Measurements from ENCODE around the gene ABLIM2. TPM values are rescaled to one million over a fixed set of nuclear protein-coding genes. Genes with fewer than 3 reads are reported as not detected.
A peak's percentile ranks its signal among the peaks of the same experiment; 100 is the strongest.

The ABLIM2 gene
- total RNA-seq, 1 experiment from 2014 or later = 1.0 TPM

DNA sequence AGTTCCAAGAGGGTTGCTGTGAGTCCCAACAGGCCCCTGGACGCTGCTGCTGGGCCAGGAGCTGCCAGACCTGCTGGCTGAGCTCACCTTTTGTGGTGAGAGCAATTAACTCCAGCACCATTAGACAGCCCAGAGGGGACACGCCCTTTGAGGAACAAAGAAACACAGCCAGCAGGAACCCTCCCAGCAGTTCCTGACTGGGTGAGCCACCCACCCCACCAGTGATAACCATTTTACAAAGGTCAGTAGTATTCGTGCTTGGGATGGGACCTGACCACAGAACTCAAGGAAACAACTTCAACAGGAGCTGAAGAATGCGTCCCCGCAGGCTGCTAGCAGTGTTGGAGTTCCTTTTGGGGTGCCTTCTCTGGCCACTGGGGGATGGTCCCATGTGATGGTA, 180.1 kb downstream of the ABLIM2 start:
- Histone ChIP-seq H2BK12ac (ENCODE audit: insufficient read length, low read depth, low read length) (no peak overlapping the region), H3K9ac (ENCODE audit: extremely low read depth, insufficient read length, low read length) (no peak overlapping the region), H2AK5ac (ENCODE audit: insufficient read length, low read length) (no peak overlapping the region), H4K5ac (ENCODE audit: insufficient read length, low read depth, low read length) (no peak overlapping the region), H3K18ac (ENCODE audit: insufficient read length, low read depth, low read length) (no peak overlapping the region), H3T11ph (ENCODE audit: low read length) (no peak overlapping the region), H2BK5ac (ENCODE audit: insufficient read length, low read length) (no peak overlapping the region), H2BK120ac (ENCODE audit: low read depth, low read length, poor library complexity, severe bottlenecking) (no peak overlapping the region), H3K56ac (ENCODE audit: insufficient read length, low read depth, low read length) (no peak overlapping the region), H3K27me3 (ENCODE audit: insufficient read depth, low read length) (no peaks in the 10 kb centered on the region), H3K23ac (ENCODE audit: insufficient read length, low read depth, low read length) (no peak overlapping the region), H4K20me1 (ENCODE audit: control insufficient read depth, insufficient read depth, insufficient read length) (no peaks in the 10 kb centered on the region), H2BK20ac (ENCODE audit: low read depth, low read length, poor library complexity, severe bottlenecking) (no peak overlapping the region), H2AFZ (ENCODE audit: low read length) (no peak overlapping the region), H3K27ac (ENCODE audit: insufficient read length, low read depth, low read length) (no peak overlapping the region), H3K4me2 (ENCODE audit: insufficient read depth, insufficient read length, low read length) (no peak overlapping the region), H3K9me3 (ENCODE audit: control insufficient read depth, low read depth, low read length) (no peaks in the 10 kb centered on the region), H3K23me2 (ENCODE audit: insufficient read length, low read depth, low read length, poor library complexity, severe bottlenecking) (no peaks in the 10 kb centered on the region), H4K91ac (ENCODE audit: insufficient read length, low read depth, low read length) (peak overlapping the region; percentile 12), H3K79me2 (ENCODE audit: insufficient read depth, low read length) (no peaks in the 10 kb centered on the region), H3K4me1 (ENCODE audit: insufficient read depth, low read length) (peaks cover 13% of the 10 kb centered on the region; the same call in 1 of the 2 replicates), H3K14ac (ENCODE audit: insufficient read depth, low read length) (peak overlapping the region; percentile 45; the same call in 1 of the 2 replicates), H4K8ac (replicated peaks; ENCODE audit: insufficient read length, low read depth, low read length) (no peak overlapping the region), H3K79me1 (ENCODE audit: insufficient read depth, low read depth, low read length, poor library complexity, severe bottlenecking) (no peaks in the 10 kb centered on the region), H2BK15ac (ENCODE audit: low read depth, low read length) (no peak overlapping the region), H3K4ac (ENCODE audit: low read depth, low read length) (no peak overlapping the region)
- no CpG with 5 or more reads among the region's 5 CpGs for WGBS (ENCODE audit: extremely low coverage, insufficient read length, low lambda C conversion rate)
- H3K27ac Mint-ChIP-seq = 0 out of 7 replicates have a peak overlapping the region, but pooled peaks of 1 of the 3 experiments have one; percentile 15
- peaks cover 0 to 5% of the 10 kb centered on the region in 2 experiments; a peak in 2 of 5 replicates for H3K9me3 Mint-ChIP-seq
- H3K36me3 Mint-ChIP-seq (ENCODE audit: insufficient read depth in 1 of 3, low read depth in 3 of 3) = peaks cover 0 to 4% (median 3%) of the 10 kb centered on the region in 3 experiments; a peak in 2 of 7 replicates
- TF ChIP-seq, protein P1, sequence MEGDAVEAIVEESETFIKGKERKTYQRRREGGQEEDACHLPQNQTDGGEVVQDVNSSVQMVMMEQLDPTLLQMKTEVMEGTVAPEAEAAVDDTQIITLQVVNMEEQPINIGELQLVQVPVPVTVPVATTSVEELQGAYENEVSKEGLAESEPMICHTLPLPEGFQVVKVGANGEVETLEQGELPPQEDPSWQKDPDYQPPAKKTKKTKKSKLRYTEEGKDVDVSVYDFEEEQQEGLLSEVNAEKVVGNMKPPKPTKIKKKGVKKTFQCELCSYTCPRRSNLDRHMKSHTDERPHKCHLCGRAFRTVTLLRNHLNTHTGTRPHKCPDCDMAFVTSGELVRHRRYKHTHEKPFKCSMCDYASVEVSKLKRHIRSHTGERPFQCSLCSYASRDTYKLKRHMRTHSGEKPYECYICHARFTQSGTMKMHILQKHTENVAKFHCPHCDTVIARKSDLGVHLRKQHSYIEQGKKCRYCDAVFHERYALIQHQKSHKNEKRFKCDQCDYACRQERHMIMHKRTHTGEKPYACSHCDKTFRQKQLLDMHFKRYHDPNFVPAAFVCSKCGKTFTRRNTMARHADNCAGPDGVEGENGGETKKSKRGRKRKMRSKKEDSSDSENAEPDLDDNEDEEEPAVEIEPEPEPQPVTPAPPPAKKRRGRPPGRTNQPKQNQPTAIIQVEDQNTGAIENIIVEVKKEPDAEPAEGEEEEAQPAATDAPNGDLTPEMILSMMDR (conservative IDR thresholded peaks at IDR 0.05) = no peak
- H3K4me1 Mint-ChIP-seq = peaks cover 23 to 24% of the 10 kb centered on the region in 2 experiments
- no peak for DNase-seq
- no peak overlapping the region for H3K4me3 Mint-ChIP-seq
- H3K27me3 Mint-ChIP-seq (ENCODE audit: low read depth) = no peaks in the 10 kb centered on the region
